GM12878 (cell line): ENCODE results near the gene KLHL36. TPM values are rescaled to one million over a fixed set of nuclear protein-coding genes. Genes with fewer than 3 reads are reported as not detected.

Experiments
- ATAC-seq: fragments of 200-7000 bp; cut with Tn5 transposase; 3 replicates; pipeline ENCODE4 v1.9.1; 2020; ENCODE audit warnings: mild to moderate bottlenecking, moderate library complexity
- BruUV-seq: library from RNA; stranded (reverse); fragments of 400-500 nt; replicated peaks from 2 replicates; lab custom pipeline; 2021; lab: Mats Ljungman, UMichigan
- CTCF ChIA-PET: fragments of 300-600 bp; sonication (Branson Sonifier 250); formaldehyde crosslinking; extraction: SDS; loops from one replicate; lab custom pipeline; 2021; ENCODE audit warnings: inconsistent platforms; lab: Yijun Ruan, JAX
- POLR2A ChIA-PET: fragments of 350-600 bp; formaldehyde crosslinking; extraction: SDS; loops from one replicate; lab custom pipeline; 2021; ENCODE audit warnings: inconsistent platforms; lab: Charles Lee
- RAD21 ChIA-PET: fragments of 300-600 bp; sonication (Branson Sonifier 250); formaldehyde crosslinking; loops from one replicate; lab custom pipeline; 2023; ENCODE audit warnings: antibody characterized with exemption; ENCODE audit not compliant: unreplicated experiment; lab: Charles Lee
- SMC1A ChIA-PET: fragments of 300-600 bp; sonication (Branson Sonifier 250); formaldehyde crosslinking; loops from one replicate; lab custom pipeline; 2023; ENCODE audit not compliant: unreplicated experiment, uncharacterized antibody; lab: Charles Lee
- DNase-seq: peaks from one replicate; pipeline ENCODE4 v3.0.0-alpha.2; 2011; ENCODE audit warnings: low read depth, low spot score
- FAIRE-seq: peaks from 3 replicates; lab custom pipeline; 2011; peaks lifted over from hg19 to GRCh38; lab: Jason Lieb, UNC
- H2AFZ ChIP-seq: 2 replicates; pipeline ENCODE4 v1.6.0; 2011; ENCODE audit warnings: low read depth, low read length, control low read depth; ENCODE audit not compliant: control insufficient read depth
- H3K27ac ChIP-seq: 2 replicates; pipeline ENCODE4 v1.5.1; 2011; ENCODE audit warnings: control low read depth; ENCODE audit not compliant: control insufficient read depth, insufficient read depth
- H3K27me3 ChIP-seq, 2 experiments: replicated peaks in 1 of 2; 2 replicates each; pipeline versions ENCODE4 v1.6.0 to v1.6.1; 2011; ENCODE audit warnings: low read length in 1 of 2; ENCODE audit not compliant: control insufficient read depth in 2 of 2, insufficient read depth in 2 of 2
- H3K36me3 ChIP-seq, 2 experiments: 2 replicates each; pipeline ENCODE4 v1.5.1; 2011; ENCODE audit warnings: low read length in 1 of 2; ENCODE audit not compliant: control insufficient read depth in 2 of 2, insufficient read depth in 2 of 2
- H3K4me1 ChIP-seq: 2 replicates; pipeline ENCODE4 v1.6.1; 2011; ENCODE audit warnings: mild to moderate bottlenecking, low read length, moderate library complexity, mixed read lengths; ENCODE audit not compliant: control insufficient read depth, insufficient read depth
- H3K4me2 ChIP-seq: 2 replicates; pipeline ENCODE4 v1.6.0; 2011; ENCODE audit warnings: control low read depth; ENCODE audit not compliant: control insufficient read depth, insufficient read depth
- H3K4me3 ChIP-seq: fragments of 200-600 bp; sonication (generic); 2 replicates; pipeline ENCODE4 v1.5.1; 2016
- H3K79me2 ChIP-seq: 2 replicates; pipeline ENCODE4 v1.6.0; 2011; ENCODE audit warnings: low read length; ENCODE audit not compliant: control insufficient read depth, insufficient read depth
- H3K9ac ChIP-seq: 2 replicates; pipeline ENCODE4 v1.8.0; 2011; ENCODE audit warnings: low read length, control low read depth, mixed read lengths; ENCODE audit not compliant: control insufficient read depth, insufficient read depth
- H3K9me3 ChIP-seq: replicated peaks from 3 replicates; pipeline ENCODE4 v1.5.1; 2011; ENCODE audit warnings: mild to moderate bottlenecking, low read length; ENCODE audit not compliant: control insufficient read depth, insufficient read depth
- H4K20me1 ChIP-seq: 2 replicates; pipeline ENCODE4 v1.6.0; 2011; ENCODE audit not compliant: control insufficient read depth, insufficient read depth
- CBX5 ChIP-seq: sonication (generic); IDR thresholded peaks from 2 replicates; pipeline ENCODE4 v1.6.1; 2016; ENCODE audit warnings: low read depth, moderate library complexity, mild to moderate bottlenecking, inconsistent platforms
- CHD1 ChIP-seq: IDR thresholded peaks from 2 replicates; pipeline ENCODE4 v1.6.1; 2012; ENCODE audit warnings: low read depth, low read length, improper control_type of control experiment
- EGR1 ChIP-seq, 2 experiments: IDR thresholded peaks; 1 replicate in 1 of 2; 2 replicates in 1 of 2; pipeline ENCODE4 v1.6.1; 2011 to 2012; ENCODE audit warnings: low read depth in 2 of 2, low read length in 2 of 2, borderline replicate concordance in 1 of 2, mild to moderate bottlenecking in 1 of 2, moderate library complexity in 1 of 2
- IKZF1 ChIP-seq: fragments of 450-650 bp; conservative IDR thresholded peaks from 2 replicates; pipeline ENCODE4 v1.6.1; 2017; ENCODE audit warnings: antibody characterized with exemption, mild to moderate bottlenecking
- IKZF2 ChIP-seq, 2 experiments: fragments of 450-650 bp; IDR thresholded peaks; 2 replicates each; pipeline ENCODE4 v1.6.1; 2017; ENCODE audit warnings: mild to moderate bottlenecking in 2 of 2, moderate library complexity in 2 of 2
- IRF4 ChIP-seq: IDR thresholded peaks from 2 replicates; pipeline ENCODE4 v1.6.1; 2011; ENCODE audit warnings: low read depth, low read length
- PRDM15 ChIP-seq: fragments of 450-650 bp; formaldehyde crosslinking; IDR thresholded peaks from 2 replicates; pipeline ENCODE4 v1.4.0; 2020; ENCODE audit warnings: mild to moderate bottlenecking, moderate library complexity
- RUNX3 ChIP-seq: IDR thresholded peaks from 2 replicates; pipeline ENCODE4 v1.6.1; 2012; ENCODE audit warnings: low read length, inconsistent platforms
- SIX5 ChIP-seq: IDR thresholded peaks from 2 replicates; pipeline ENCODE4 v1.6.1; 2011; ENCODE audit warnings: mild to moderate bottlenecking, low read depth, low read length, moderate library complexity; ENCODE audit not compliant: severe bottlenecking
- SKIL ChIP-seq: fragments of 450-650 bp; IDR thresholded peaks from 2 replicates; pipeline ENCODE4 v1.6.1; 2017; ENCODE audit warnings: mild to moderate bottlenecking, low read depth, inconsistent platforms; ENCODE audit not compliant: poor library complexity, severe bottlenecking
- SREBF2 ChIP-seq: IDR thresholded peaks from 2 replicates; pipeline ENCODE4 v1.6.1; 2012; ENCODE audit warnings: mild to moderate bottlenecking, low read length
- SUPT20H ChIP-seq: IDR thresholded peaks from 2 replicates; pipeline ENCODE4 v1.6.1; 2011; ENCODE audit warnings: low read depth, mild to moderate bottlenecking, low read length, moderate library complexity, borderline replicate concordance; ENCODE audit not compliant: control insufficient read depth
- ZBTB11 ChIP-seq: fragments of 450-650 bp; formaldehyde crosslinking; IDR thresholded peaks from 2 replicates; pipeline ENCODE4 v1.5.0; 2022; ENCODE audit warnings: mild to moderate bottlenecking, missing genetic modification characterization
- ZSCAN29 ChIP-seq: fragments of 450-650 bp; IDR thresholded peaks from 2 replicates; pipeline ENCODE4 v1.6.1; 2017; ENCODE audit warnings: mild to moderate bottlenecking, moderate library complexity
- WGBS: methylation state at CpG from one replicate; pipeline ENCODE4 v1.1.6; 2016; ENCODE audit warnings: low lambda C conversion rate; ENCODE audit not compliant: insufficient replicate concordance, insufficient coverage; ENCODE audit errors: missing lambda C conversion rate; 5-methylcytosine and 5-hydroxymethylcytosine counted together
- in situ Hi-C: fragments of 300-500 bp; cut with MboI; formaldehyde crosslinking; loops from 9 replicates; pipeline ENCODE4 v1.14.3; 2018; ENCODE audit warnings: mixed read lengths
- intact Hi-C: fragments of 100-400 bp; cut with micrococcal nuclease; formaldehyde crosslinking; loops from one replicate; pipeline ENCODE4 v1.14.2; 2022; ENCODE audit not compliant: unreplicated experiment
- polyA plus RNA-seq, 11 experiments: library from polyadenylated mRNA; depleted of rRNA in 4 of 11; unstranded in 6 of 11; stranded (reverse) in 5 of 11; fragments of >200 nt; fragmentation: Nextera tagmentation in 4 of 11; fragmentation: Illumina TruSeq in 1 of 11; extraction: Ambion mirVana in 4 of 11; extraction: Trizol in 1 of 11; gene quantifications; 1 replicate in 1 of 11; 2 replicates in 10 of 11; pipeline versions ENCODE4 v1.2.1 to v1.2.3, GENCODE V29; 2011 to 2016; ENCODE audit warnings: inconsistent platforms in 2 of 11, missing spikeins in 2 of 11, low read depth in 1 of 11
- total RNA-seq, 4 experiments: library from RNA; depleted of rRNA in 3 of 4; stranded (reverse); fragments of >200 nt in 3 of 4; fragmentation: Illumina TruSeq in 1 of 4; extraction: Trizol in 1 of 4; gene quantifications; 2 replicates each; pipeline versions ENCODE4 v1.2.1 to v1.2.3, GENCODE V29; 2013 to 2021

Gene KLHL36
- total and polyA plus RNA-seq, 10 of the 15 experiments (the other 5 are each of a cell fraction or from before 2014, with no cell fraction given): 2.6 to 45.3 (median 16.8) TPM

GRCh38 chr16:84638231-84638806 lies 10.0 kb upstream of the KLHL36 start:
- Histone ChIP-seq H3K27ac (no peak overlapping the region; the same call in 1 of the 2 replicates), H3K9ac (no peak overlapping the region), H3K4me1 (peaks cover 37% of the 10 kb centered on the region), H3K79me2 (no peaks in the 10 kb centered on the region), H2AFZ (no peak overlapping the region), H4K20me1 (no peaks in the 10 kb centered on the region), H3K9me3 (no peaks in the 10 kb centered on the region), H3K4me3 (no peak overlapping the region), H3K36me3 (no peaks in the 10 kb centered on the region), H3K27me3 (no peaks in the 10 kb centered on the region), H3K4me2 (peak overlapping the region; percentile 23; the same call in 1 of the 2 replicates)
- BruUV-seq: no TSS peak
- DNase-seq: no peak
- in situ Hi-C loops (loop anchor here (25.0 kb wide), 1 partner anchor 324 kb away; no protein-coding TSS in a partner anchor), intact Hi-C loops (no loop called here)
- SMC1A ChIA-PET: interaction anchor here (0.5 to 1.9 kb wide), 8 partner anchors 9 to 126 kb away, joined by 3 to 8 read pairs (median 3); no protein-coding TSS in a partner anchor
- no peak for ATAC-seq
- CTCF ChIA-PET: interaction anchor here (0.9 to 3.1 kb wide), 6 partner anchors 16 to 127 kb away, joined by 3 to 11 read pairs (median 4); no protein-coding TSS in a partner anchor
- 69% methylated on average over 8 of the region's 8 CpGs for WGBS
- POLR2A ChIA-PET: interaction anchor here (0.6 to 1.1 kb wide), 4 partner anchors 30 to 868 kb away, joined by 3 to 4 read pairs (median 3); no protein-coding TSS in a partner anchor
- no peak for FAIRE-seq
- RAD21 ChIA-PET: interaction anchor here (0.9 to 1.5 kb wide), 3 partner anchors 9 to 333 kb away, joined by 3 to 6 read pairs (median 3); no protein-coding TSS in a partner anchor
- TF ChIP-seq IKZF1: no peak
- no peak for TF ChIP-seq RUNX3
- no peak for TF ChIP-seq SKIL
- no peak for TF ChIP-seq ZSCAN29
- TF ChIP-seq ZBTB11: no peak
- TF ChIP-seq EGR1 (IDR thresholded peaks at IDR 0.05; ENCODE audit: borderline replicate concordance in 1 of 2, low read depth in 2 of 2, low read length in 2 of 2): no peak
- no peak for TF ChIP-seq PRDM15 (CRISPR knock-in tag)
- TF ChIP-seq IRF4: no peak
- no peak for TF ChIP-seq SREBF2
- TF ChIP-seq CHD1: no peak
- TF ChIP-seq IKZF2 (IDR thresholded peaks at IDR 0.05): no peak
- no peak for TF ChIP-seq SUPT20H
- no peak for TF ChIP-seq SIX5
- TF ChIP-seq CBX5: no peak
